Activated gamma-delta T cell treated with anti-CD3 and anti-CD28 coated beads, Interleukin-2, amount 50 U/mL, for 16 hours (primary cell): ENCODE measurements around the gene PRKCI.
"Not testable (repeated sequence)": the region's sequence is repeated elsewhere in the genome, so short reads cannot be mapped to it uniquely, and the experiment has no call there.

Experiments used
- DNase-seq: peaks from one replicate; pipeline ENCODE4 v3.0.0-alpha.2; 2020; ENCODE audit warnings: low read depth

PRKCI gene

GRCh38 chr3:170222647-170223541 is 670 bp downstream of the PRKCI start:
- peak; percentile 9 for DNase-seq

- no peak for DNase-seq
Measured at GRCh38 chr3:170225166-170225565, 2.9 kb downstream of the PRKCI start.

GRCh38 chr3:170226426-170226960 is 4.3 kb downstream of the PRKCI start:
- DNase-seq, result no peak

GRCh38 chr3:170228093-170228766 is 6.0 kb downstream of the PRKCI start:
- no peak for DNase-seq

GRCh38 chr3:170232266-170232665 is 10.0 kb downstream of the PRKCI start:
- DNase-seq, result no peak

- DNase-seq, result no peak
Measured at GRCh38 chr3:170233530-170233929, 11.3 kb downstream of the PRKCI start.

DNA sequence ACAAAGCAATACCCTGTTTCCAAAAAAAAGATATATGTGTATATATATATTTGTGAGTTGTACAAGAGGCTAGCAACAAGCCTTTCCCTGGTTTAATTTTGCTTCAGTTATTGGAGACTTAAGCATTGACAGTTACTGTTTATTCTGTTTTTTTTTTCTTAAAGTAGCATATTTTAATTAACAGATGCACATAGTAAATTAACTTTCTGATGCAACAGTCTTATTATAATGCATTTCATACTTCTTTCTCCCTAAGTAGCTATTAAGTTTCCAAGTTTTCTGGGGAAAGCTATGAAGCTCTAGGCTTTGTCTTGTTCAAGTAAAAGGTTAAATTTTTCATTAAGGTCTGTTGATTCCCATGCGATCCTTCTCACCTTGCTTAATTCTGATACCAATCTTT is 17.9 kb downstream of the PRKCI start:
- no peak for DNase-seq

GRCh38 chr3:170240671-170241070 is 18.4 kb downstream of the PRKCI start:
- no peak for DNase-seq

DNA sequence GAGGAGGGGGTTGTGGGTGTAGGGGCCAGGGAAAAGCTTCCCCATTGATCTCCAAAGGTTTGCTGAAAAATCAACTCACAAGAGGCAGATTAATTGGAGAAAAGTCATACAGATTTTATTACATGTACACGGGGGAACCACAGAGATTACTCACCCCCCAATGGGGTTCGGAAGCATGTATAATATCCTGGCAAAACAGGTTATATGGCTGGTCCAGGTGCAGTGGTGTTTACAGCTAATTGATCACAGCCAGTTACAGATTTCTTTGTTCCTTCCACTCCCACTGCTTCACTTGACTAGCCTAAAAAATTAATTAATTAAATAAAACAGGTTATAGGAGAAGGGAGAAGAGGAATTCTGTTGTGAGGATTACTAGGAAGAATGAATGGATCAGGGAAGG is 22.4 kb downstream of the PRKCI start:
- DNase-seq, result no peak

GRCh38 chr3:170247875-170248274 is 25.7 kb downstream of the PRKCI start:
- no peak for DNase-seq

- DNase-seq, result no peak
Measured at GRCh38 chr3:170256597-170256996, 34.4 kb downstream of the PRKCI start.

DNA sequence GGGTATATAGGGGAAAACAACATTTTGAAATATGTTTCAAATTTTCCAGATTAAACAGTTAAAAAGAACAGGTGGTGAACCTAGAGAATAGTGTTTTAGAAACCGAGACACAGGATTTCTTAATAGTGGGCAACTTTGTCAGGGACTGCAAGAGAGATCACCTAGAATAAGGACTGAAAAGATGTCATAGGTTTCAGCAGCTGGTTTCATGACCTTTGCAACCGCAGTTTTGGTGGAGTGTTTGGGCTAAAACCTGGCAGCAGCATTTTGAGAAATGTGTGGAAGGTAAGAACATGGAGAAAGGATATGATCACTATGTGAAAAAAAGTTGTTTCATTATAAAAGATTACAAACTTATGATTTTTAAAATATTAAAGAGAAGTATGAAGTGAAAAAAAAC is 34.9 kb downstream of the PRKCI start:
- DNase-seq, result no peak

DNA sequence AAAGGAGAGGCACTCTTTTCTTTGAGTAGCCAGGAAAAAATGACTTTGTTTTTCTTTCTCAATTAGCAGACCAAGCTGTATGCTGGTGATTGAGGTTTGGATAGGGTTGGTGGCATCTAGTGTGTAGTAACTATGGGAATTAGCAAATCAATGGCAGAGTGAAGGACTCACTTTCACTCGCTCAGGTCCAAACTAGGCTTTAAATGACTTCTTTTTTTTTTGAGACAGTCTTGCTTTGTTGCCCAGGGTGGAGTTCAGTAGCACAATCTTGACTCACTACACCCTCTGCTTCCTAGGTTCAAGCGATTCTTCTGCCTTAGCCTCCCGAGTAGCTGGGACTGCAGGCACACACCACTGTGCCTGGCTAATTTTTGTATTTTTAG is 35.9 kb downstream of the PRKCI start:
- no peak for DNase-seq

GRCh38 chr3:170259907-170260306 is 37.7 kb downstream of the PRKCI start:
- DNase-seq, result no peak

- DNase-seq, result no peak
Measured at GRCh38 chr3:170267793-170268192, 45.6 kb downstream of the PRKCI start.

GRCh38 chr3:170269673-170270254 is 47.5 kb downstream of the PRKCI start:
- not testable (repeated sequence) for DNase-seq

- DNase-seq, result no peak
Measured at GRCh38 chr3:170270282-170270881, 48.2 kb downstream of the PRKCI start.

GRCh38 chr3:170274641-170275040 is 52.4 kb downstream of the PRKCI start:
- no peak for DNase-seq

GRCh38 chr3:170275832-170276231 is 53.6 kb downstream of the PRKCI start:
- no peak for DNase-seq

DNA sequence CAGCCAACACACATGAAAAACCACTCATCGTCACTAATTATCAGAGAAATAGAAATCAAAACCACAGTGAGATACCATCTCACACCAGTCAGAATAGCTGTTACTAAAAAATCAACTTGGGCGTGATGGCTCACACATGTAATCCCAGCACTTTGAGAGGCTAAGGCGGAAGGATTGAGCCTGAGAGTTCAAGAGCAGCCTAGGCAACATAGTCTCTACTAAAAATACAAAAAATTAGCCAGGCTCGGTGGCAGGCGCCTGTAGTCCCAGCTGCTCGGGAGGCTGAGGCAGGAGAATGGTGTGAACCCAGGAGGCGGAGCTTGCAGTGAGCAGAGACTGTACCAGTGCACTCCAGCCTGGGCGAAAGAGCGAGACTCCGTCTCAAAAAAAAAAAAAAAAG is 55.1 kb downstream of the PRKCI start:
- not testable (repeated sequence) for DNase-seq

DNA sequence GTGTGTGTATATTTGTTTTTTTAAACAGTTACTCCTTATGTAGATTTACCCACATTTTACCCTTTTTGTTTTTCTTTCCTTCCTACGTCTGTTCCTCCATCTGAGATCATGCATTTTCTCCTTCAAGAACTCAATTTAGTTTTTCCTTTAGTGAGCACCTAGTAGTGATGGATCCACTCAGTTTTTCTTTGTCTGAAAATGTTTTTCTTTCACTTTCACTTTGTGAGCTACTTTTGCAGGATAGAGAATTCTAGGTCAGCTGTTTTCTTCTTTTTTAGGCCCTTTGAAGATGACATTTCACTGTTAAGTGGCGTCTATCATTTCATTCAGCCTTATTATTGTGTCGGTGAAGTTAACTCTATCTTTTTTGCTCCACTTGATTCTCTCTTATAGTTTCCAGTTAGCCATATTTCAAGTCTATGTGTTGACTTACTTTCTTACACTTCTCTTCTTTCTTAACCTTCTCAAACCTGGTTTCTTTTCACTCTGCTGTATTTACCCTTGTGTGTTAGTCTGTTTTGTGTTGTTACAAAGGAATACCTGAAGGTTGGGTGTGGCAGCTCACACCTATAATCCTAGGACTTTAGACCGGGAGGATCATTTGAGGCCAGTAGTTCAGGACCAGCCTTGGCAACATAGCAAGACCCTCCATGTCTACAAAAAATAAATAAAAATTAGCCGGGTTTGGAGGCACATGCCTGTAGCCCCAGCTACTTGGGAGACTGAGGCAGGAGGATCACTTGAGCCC is 55.8 kb downstream of the PRKCI start:
- DNase-seq, result no peak

GRCh38 chr3:170278627-170279026 is 56.4 kb downstream of the PRKCI start:
- no peak for DNase-seq
